Fibroblast of villous mesenchyme (primary cell): ENCODE measurements around the gene RNF169. TPM values are rescaled to one million over a fixed set of nuclear protein-coding genes. Genes with fewer than 3 reads are reported as not detected.

Experiments
- DNase-seq: peaks from one replicate; pipeline ENCODE4 v3.0.0-alpha.2; 2010; ENCODE audit warnings: low read depth
- H3K4me3 ChIP-seq: 2 replicates; pipeline ENCODE4 v1.5.1; 2011; ENCODE audit warnings: low read depth, mild to moderate bottlenecking, low read length
- total RNA-seq: library from RNA; depleted of rRNA; stranded (reverse); fragments of >200 nt; gene quantifications from 2 replicates; pipeline ENCODE4 v1.2.3, GENCODE V29; 2012
- TF ChIP-seq, protein P1 (sequence below): IDR thresholded peaks from 2 replicates; pipeline ENCODE4 v1.5.1; 2012; ENCODE audit warnings: low read depth, mild to moderate bottlenecking, low read length; ENCODE audit not compliant: insufficient read depth

The RNF169 gene
- total RNA-seq, 1 donor = 32.0 TPM

DNA sequence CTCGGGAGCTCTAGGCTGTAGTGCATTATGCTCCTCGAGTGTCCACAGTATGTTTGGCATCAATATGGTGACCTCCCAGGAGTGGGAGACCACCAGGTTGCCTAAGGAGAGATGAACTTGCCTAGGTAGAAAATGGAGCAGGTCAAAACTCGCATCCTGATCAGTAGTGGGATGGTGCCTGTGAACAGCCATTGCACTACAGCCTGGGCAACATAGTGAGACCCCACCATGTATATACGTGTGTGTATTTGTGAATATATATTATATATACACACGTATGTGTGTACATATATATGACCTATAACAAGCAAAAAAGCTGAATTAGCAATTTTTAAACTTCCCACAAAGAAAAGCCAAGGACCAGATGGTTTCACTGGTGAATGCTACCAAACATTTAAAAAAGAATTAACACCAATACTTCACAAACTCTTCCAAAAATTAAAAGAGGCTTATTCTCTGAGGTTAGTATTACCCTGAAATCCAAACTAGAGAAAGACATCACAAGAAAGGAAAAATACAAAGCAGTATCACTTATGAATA is 97.4 kb downstream of the RNF169 start:
- no peak for DNase-seq
- TF ChIP-seq, protein P1, sequence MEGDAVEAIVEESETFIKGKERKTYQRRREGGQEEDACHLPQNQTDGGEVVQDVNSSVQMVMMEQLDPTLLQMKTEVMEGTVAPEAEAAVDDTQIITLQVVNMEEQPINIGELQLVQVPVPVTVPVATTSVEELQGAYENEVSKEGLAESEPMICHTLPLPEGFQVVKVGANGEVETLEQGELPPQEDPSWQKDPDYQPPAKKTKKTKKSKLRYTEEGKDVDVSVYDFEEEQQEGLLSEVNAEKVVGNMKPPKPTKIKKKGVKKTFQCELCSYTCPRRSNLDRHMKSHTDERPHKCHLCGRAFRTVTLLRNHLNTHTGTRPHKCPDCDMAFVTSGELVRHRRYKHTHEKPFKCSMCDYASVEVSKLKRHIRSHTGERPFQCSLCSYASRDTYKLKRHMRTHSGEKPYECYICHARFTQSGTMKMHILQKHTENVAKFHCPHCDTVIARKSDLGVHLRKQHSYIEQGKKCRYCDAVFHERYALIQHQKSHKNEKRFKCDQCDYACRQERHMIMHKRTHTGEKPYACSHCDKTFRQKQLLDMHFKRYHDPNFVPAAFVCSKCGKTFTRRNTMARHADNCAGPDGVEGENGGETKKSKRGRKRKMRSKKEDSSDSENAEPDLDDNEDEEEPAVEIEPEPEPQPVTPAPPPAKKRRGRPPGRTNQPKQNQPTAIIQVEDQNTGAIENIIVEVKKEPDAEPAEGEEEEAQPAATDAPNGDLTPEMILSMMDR = no peak
- H3K4me3 ChIP-seq = no peak overlapping the region

- no peak overlapping the region for H3K4me3 ChIP-seq
- no peak for DNase-seq
- TF ChIP-seq, protein P1 = no peak
These were observed 98.1 kb downstream of the RNF169 start for GRCh38 chr11:74846770-74847169.

DNA sequence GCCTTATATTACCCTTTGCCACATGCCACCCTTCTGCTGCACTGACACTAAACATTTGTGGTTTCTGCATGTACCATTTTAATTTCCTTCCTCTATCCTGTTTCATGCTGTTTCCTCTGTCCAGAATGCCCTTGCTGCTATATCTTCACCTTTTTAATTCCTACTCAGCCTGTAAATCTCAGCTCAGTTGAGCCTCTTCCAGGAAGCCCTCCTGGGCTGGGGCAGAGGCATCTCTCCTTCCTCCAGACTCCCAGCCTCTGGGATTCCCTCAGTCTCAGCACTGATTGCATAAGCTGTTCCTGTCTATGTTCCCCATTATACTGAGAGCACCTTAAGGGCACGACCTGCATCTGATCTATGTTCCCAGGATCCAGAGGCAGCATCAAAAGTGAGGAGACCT is 98.7 kb downstream of the RNF169 start:
- H3K4me3 ChIP-seq = no peak overlapping the region
- TF ChIP-seq, protein P1 = no peak
- no peak for DNase-seq

GRCh38 chr11:74847895-74848294 is 99.2 kb downstream of the RNF169 start:
- DNase-seq = no peak
- TF ChIP-seq, protein P1 = no peak
- no peak overlapping the region for H3K4me3 ChIP-seq

DNA sequence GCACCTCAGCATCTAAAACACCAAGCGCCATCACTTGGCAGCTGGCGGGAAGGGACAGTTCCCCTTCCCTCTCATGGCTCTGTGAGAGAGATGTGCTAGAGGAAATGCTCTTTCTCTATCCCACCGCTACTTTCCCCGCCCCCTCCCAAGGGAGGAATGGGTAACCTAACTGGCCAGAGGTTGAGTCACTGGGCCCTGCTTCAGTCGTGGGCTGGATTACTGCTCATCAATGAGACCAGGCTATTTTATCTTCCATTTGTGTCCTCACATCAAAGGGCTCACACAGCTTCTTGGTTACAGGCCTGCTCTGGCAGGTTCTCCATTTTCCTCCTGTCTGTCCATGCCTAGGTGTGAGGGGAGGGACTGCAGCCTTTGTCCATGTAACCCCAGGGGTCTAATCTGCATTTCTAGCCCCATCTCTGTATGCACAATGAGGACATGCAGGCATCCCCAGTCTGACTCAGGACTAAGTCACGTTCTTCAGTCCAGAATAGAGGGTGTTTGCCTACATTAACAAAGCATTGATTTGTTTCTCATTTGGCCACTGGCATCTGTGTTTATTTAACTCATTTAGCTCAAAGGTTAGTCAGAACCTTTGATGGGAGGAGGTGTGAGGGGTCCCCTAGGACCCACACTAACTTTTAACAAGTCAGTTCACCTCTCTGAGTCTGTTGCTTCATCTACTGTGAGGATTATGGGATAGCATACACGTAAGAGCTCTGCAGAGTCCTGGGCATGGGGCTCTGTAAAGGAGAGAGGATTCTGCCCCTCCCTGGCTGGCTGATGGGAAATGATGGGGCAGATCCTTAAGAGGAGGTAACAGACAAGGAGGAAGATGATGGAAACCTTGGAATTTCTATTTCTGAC is 101.1 kb downstream of the RNF169 start:
- TF ChIP-seq, protein P1 = no peak
- no peak overlapping the region for H3K4me3 ChIP-seq
- peak; percentile 21 for DNase-seq

- no peak for DNase-seq
- H3K4me3 ChIP-seq = no peak overlapping the region
- TF ChIP-seq, protein P1 = no peak
These were observed 104.6 kb downstream of the RNF169 start for GRCh38 chr11:74853223-74853622.

DNA sequence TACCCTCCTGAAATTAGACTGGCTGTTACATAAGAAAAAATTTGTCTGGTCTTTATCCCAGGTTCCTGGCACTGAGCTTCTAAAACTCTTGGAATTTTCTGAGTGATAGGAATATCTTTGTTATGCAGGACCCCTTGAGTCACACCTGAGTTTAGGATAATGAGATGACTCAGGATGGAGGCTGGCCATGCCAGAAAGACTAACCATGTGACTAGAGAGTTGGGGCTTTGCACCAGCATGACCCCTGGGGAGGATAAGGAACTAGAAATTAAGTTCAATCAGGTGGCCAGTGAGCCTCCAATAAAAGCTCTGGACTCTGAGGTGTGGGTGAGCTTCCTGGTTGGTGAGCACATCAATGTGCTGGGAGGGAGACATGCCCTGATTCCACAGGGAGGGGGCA is 112.1 kb downstream of the RNF169 start:
- no peak overlapping the region for H3K4me3 ChIP-seq
- TF ChIP-seq, protein P1 = no peak
- no peak for DNase-seq
